Stimulated activated CD4-positive, alpha-beta T cell treated with anti-CD3 and anti-CD28 coated beads, TNF-alpha, amount 100 ng/mL, for 1 hour (primary cell): ENCODE data around the gene MEA1.

Source experiments
- DNase-seq, 3 donors: peaks; one replicate each; pipeline ENCODE4 v3.0.0-alpha.2; 2020; ENCODE audit warnings: low read depth in 3 of 3, low spot score in 1 of 3

The MEA1 gene

GRCh38 chr6:43040542-43041257, 27.0 kb upstream of the MEA1 start:
- no peak for DNase-seq

GRCh38 chr6:43038727-43039126, 25.0 kb upstream of the MEA1 start:
- DNase-seq: no peak

GRCh38 chr6:43037706-43038105, 24.0 kb upstream of the MEA1 start:
- DNase-seq: no peak

- no peak for DNase-seq
These were observed 23.5 kb upstream of the MEA1 start for GRCh38 chr6:43037197-43037596.

GRCh38 chr6:43036712-43037111, 23.0 kb upstream of the MEA1 start:
- DNase-seq: no peak

GRCh38 chr6:43035495-43036194, 21.9 kb upstream of the MEA1 start:
- no peak for DNase-seq

GRCh38 chr6:43034190-43034525, 20.4 kb upstream of the MEA1 start:
- DNase-seq: no peak

GRCh38 chr6:43033496-43034189, 19.9 kb upstream of the MEA1 start:
- no peak for DNase-seq

GRCh38 chr6:43032326-43032725, 18.6 kb upstream of the MEA1 start:
- DNase-seq: no peak

- DNase-seq: no peak
These were observed 15.4 kb upstream of the MEA1 start for GRCh38 chr6:43029120-43029519.

- DNase-seq: no peak
These were observed 12.6 kb upstream of the MEA1 start for GRCh38 chr6:43026365-43026764.

- DNase-seq: no peak
These were observed 10.7 kb upstream of the MEA1 start for GRCh38 chr6:43024436-43024835.

GRCh38 chr6:43021270-43022047, 7.7 kb upstream of the MEA1 start, which contains the start of gene RRP36:
RRP36 (plus strand) TSS chr6:43021623; CDS start chr6:43021655, 32 bp downstream.
- DNase-seq: peak; percentile 25 to 69 (median 28)

- no peak for DNase-seq
These were observed 7.1 kb upstream of the MEA1 start for GRCh38 chr6:43020847-43021246.

- DNase-seq: no peak
These were observed 6.4 kb upstream of the MEA1 start for GRCh38 chr6:43020052-43020705.

GRCh38 chr6:43019152-43019551, 5.4 kb upstream of the MEA1 start:
- DNase-seq: no peak

- no peak for DNase-seq
These were observed 3.2 kb upstream of the MEA1 start for GRCh38 chr6:43016943-43017334.

- no peak for DNase-seq
These were observed 2.6 kb upstream of the MEA1 start for GRCh38 chr6:43016176-43016942.

- no peak for DNase-seq
These were observed 726 bp upstream of the MEA1 start for GRCh38 chr6:43014434-43014909.
